NT2/D1 (cell line): ENCODE data around the gene HSCB.

ENCODE experiments used
- SUZ12 ChIP-seq: IDR thresholded peaks from 2 replicates; pipeline ENCODE4 v1.6.1; 2011; ENCODE audit not compliant: insufficient read length, insufficient read depth; ENCODE audit errors: extremely low read depth
- YY1 ChIP-seq: IDR thresholded peaks from 2 replicates; pipeline ENCODE4 v1.6.1; 2011; ENCODE audit not compliant: insufficient read length, insufficient read depth

- TF ChIP-seq SUZ12: no peak
- TF ChIP-seq YY1: no peak
Observed at GRCh38 chr22:28710576-28711191, 31.2 kb upstream of the HSCB start.
